BE2C (cell line): ENCODE results near the gene PDE9A.

Source experiments
- DNase-seq: peaks from one replicate; pipeline ENCODE4 v3.0.0-alpha.2; 2020
- H3K27me3 ChIP-seq: fragments of 250-450 bp; sonication (Bioruptor Pico); 2 replicates; pipeline ENCODE4 v1.5.1; 2020; ENCODE audit warnings: mild to moderate bottlenecking
- H3K36me3 ChIP-seq: fragments of 250-450 bp; sonication (Bioruptor Pico); 2 replicates; pipeline ENCODE4 v1.5.1; 2020; ENCODE audit warnings: mild to moderate bottlenecking
- H3K4me1 ChIP-seq: fragments of 250-450 bp; sonication (Bioruptor Pico); 2 replicates; pipeline ENCODE4 v1.5.1; 2020
- H3K4me3 ChIP-seq: 2 replicates; pipeline ENCODE4 v1.5.1; 2011; ENCODE audit warnings: low read depth, low read length
- H3K9me3 ChIP-seq: fragments of 250-450 bp; sonication (Bioruptor Pico); 2 replicates; pipeline ENCODE4 v1.5.1; 2020
- TF ChIP-seq, protein P1 (sequence below): IDR thresholded peaks from 2 replicates; pipeline ENCODE4 v1.5.1; 2012; ENCODE audit warnings: mild to moderate bottlenecking, low read depth, low read length

PDE9A gene

DNA sequence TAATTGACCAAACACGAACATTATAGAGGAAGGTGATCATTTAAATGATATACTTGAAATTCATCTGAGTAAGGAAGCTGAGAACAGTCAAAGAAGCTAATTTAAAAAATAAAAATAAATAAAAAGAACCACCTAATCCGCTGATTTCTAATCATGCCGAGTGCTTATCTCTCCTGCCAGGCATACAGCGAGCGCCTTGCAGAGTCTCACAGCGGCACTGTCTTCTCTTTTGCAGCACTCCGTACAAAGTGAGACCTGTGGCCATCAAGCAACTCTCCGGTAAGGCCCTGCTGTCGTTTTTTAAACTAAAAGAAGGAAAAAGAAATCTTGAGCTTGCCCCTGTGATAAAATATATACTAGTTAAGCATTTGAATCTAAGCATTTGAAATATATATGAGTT, 45.3 kb downstream of the PDE9A start:
- DNase-seq = no peak
- no peaks in the 10 kb centered on the region for H3K9me3 ChIP-seq
- no peaks in the 10 kb centered on the region for H3K4me1 ChIP-seq
- H3K36me3 ChIP-seq = peaks cover 3% of the 10 kb centered on the region; the same call in 1 of the 2 replicates
- no peaks in the 10 kb centered on the region for H3K27me3 ChIP-seq
- no peak overlapping the region for H3K4me3 ChIP-seq
- TF ChIP-seq, protein P1, sequence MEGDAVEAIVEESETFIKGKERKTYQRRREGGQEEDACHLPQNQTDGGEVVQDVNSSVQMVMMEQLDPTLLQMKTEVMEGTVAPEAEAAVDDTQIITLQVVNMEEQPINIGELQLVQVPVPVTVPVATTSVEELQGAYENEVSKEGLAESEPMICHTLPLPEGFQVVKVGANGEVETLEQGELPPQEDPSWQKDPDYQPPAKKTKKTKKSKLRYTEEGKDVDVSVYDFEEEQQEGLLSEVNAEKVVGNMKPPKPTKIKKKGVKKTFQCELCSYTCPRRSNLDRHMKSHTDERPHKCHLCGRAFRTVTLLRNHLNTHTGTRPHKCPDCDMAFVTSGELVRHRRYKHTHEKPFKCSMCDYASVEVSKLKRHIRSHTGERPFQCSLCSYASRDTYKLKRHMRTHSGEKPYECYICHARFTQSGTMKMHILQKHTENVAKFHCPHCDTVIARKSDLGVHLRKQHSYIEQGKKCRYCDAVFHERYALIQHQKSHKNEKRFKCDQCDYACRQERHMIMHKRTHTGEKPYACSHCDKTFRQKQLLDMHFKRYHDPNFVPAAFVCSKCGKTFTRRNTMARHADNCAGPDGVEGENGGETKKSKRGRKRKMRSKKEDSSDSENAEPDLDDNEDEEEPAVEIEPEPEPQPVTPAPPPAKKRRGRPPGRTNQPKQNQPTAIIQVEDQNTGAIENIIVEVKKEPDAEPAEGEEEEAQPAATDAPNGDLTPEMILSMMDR = no peak

DNA sequence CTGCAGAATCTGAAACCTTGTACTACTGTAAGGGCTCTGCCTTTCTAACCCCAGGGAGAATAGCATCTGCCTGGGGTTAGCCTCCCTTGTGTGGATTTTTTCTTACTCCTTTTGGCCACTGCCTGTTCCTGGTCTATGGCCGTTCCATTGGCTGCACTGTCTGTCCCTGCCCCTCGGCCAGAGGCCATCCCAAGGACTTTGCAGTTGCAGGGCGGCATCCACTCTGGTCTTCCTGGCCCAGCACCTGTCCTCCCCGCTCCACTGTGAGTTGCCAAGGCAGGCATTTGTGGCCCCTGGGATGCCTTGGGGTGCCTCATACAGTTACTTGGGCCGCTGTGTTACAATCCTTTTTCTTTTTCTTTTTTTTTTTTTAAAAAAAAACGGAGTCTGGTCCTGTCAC, 45.8 kb downstream of the PDE9A start:
- Histone ChIP-seq H3K4me3 (no peak overlapping the region), H3K36me3 (peaks cover 3% of the 10 kb centered on the region; the same call in 1 of the 2 replicates), H3K9me3 (no peaks in the 10 kb centered on the region), H3K27me3 (no peaks in the 10 kb centered on the region), H3K4me1 (no peaks in the 10 kb centered on the region)
- DNase-seq = no peak
- TF ChIP-seq, protein P1 = no peak

DNA sequence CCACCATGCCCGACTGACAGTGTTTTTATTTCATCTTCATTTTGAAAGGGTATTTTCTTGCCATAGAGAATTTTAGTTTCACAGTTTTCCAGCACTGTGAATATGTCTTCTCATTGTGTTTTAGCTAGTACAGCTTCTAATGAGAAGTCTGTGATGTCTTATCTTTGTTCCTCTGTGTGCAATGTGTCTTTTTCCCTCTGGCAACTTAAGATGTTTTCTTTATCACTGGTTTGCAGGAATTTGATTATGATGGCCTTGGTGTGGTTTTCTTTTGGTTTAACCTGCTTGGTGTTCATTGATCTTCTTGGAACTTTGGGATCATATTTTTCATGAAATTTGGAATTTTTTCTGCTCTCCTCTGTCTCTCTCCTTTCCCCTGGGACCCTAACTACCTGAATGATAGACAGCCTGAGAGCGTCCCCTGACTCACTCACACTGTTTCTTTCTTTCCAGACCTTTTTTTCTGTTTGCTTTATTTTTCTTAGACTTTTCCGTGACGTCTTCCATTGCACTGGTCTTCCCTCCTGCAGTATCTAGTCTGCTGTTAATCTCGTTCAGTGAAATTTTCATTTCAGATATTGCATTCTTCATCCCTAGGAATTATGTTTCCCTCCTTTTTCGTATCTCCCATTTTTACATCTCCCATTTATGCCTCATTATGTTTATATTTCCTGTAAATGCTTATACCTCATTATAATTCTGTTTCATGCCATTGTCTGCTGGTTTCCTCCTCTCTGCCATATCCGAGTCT, 48.5 kb downstream of the PDE9A start:
- TF ChIP-seq, protein P1 = no peak
- no peak for DNase-seq
- no peak overlapping the region for H3K4me3 ChIP-seq
- no peaks in the 10 kb centered on the region for H3K9me3 ChIP-seq
- H3K4me1 ChIP-seq = no peaks in the 10 kb centered on the region
- H3K36me3 ChIP-seq = no peaks in the 10 kb centered on the region
- no peaks in the 10 kb centered on the region for H3K27me3 ChIP-seq

DNA sequence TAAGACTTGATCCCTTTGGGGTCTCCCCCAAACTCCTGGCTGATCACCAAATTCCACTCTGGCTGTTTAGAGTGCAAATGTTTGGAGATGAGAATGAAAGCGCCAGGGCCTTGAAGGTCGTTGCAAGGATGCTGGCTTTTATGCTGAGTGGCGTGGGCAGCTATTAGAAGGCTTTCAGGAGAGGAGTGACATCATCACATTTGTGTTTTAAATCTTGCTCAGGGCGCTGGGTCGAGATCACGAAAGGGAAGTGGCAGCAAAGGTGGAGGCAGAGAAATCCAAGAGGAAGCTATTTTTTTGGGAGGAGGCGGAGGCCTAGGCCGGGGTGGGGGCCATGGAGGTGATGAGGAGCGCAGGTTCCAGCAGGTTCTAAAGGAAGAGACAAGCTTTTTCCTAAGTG, 49.3 kb downstream of the PDE9A start:
- DNase-seq = no peak

DNA sequence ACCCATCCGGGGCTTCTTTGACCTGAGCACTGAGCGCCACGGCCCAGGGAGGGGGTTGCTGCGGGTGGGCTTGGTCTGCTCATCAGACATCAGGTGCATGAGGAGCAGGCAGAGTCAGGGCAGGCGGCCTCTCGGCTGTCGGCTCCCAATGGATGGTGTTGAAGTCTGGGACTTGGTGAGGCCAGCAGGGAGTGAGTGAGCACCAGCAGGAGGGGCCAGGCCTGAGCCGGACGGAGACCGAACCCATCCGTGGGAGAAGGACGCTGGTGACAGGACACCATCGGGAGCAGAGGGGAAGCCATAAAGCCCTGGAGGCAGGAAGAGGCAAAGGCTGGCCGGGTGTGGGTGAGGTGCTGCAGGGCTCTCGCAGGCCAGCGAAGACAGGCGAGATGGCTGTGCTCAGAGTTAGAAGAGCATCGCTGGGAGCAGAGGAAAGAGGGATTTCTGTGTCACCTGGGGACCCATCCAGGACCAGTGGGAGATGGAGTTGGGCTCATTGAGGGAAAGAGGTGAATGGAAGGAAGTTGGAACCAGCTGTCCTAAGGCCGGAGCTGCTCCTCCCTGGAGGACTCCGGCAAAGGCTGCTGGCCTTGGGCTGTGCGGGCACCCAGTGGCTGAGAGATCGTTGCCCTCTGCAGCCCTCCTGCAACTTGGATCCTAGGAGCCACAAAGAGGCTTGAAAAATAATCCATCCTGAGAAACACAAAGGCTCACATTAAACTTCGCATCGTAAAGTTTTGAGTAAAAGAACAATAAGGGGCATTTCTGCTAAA, 49.9 kb downstream of the PDE9A start:
- Histone ChIP-seq H3K4me1 (no peaks in the 10 kb centered on the region), H3K36me3 (no peaks in the 10 kb centered on the region), H3K27me3 (no peaks in the 10 kb centered on the region), H3K4me3 (no peak overlapping the region), H3K9me3 (no peaks in the 10 kb centered on the region)
- TF ChIP-seq, protein P1 = no peak
- no peak for DNase-seq

More for the DNA sequence above, 49.3 kb downstream of the PDE9A start:
- TF ChIP-seq, protein P1 = no peak
- Histone ChIP-seq H3K9me3 (no peaks in the 10 kb centered on the region), H3K27me3 (no peaks in the 10 kb centered on the region), H3K4me3 (no peak overlapping the region), H3K4me1 (no peaks in the 10 kb centered on the region), H3K36me3 (no peaks in the 10 kb centered on the region)

DNA sequence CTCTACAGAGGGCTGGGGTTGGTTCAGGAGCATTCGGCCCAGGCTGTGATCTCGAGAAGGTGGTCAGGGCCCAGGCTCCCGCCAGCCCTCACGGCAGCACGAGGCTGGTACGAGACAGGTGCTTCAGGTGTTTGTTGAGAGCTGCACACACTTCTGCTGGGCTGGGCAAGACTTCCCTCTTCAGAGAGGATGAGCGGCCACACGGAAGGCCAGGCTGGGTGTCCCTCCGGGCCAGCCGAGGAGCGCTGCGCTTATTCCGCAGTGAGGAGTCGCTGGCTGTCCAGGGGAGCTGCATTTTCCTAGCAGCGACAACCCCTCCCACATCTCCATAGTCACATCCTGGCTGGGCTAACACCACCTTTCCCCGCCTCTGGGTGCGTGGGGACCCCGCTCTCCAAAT, 50.5 kb downstream of the PDE9A start:
- Histone ChIP-seq H3K9me3 (no peaks in the 10 kb centered on the region), H3K4me3 (no peak overlapping the region), H3K27me3 (no peaks in the 10 kb centered on the region), H3K4me1 (no peaks in the 10 kb centered on the region), H3K36me3 (no peaks in the 10 kb centered on the region)
- TF ChIP-seq, protein P1 = no peak
- no peak for DNase-seq
